DOHH2 (cell line): ENCODE data around the gene STMN3.

Experiments used
- H3F3A ChIP-seq: fragments of 200-600 bp; sonication (generic), shearing (Covaris generic); 2 replicates; pipeline ENCODE4 v1.6.0; 2016; ENCODE audit warnings: antibody characterized with exemption, mild to moderate bottlenecking; ENCODE audit not compliant: control insufficient read depth, insufficient read depth
- H3K27ac ChIP-seq: fragments of 200-600 bp; sonication (generic); 2 replicates; pipeline ENCODE4 v1.5.1; 2014; ENCODE audit warnings: low read depth, mild to moderate bottlenecking, low read length, moderate library complexity
- H3K27me3 ChIP-seq: fragments of 200-600 bp; sonication (generic); 2 replicates; pipeline ENCODE4 v1.6.1; 2014; ENCODE audit warnings: mild to moderate bottlenecking, low read length, mixed read lengths; ENCODE audit not compliant: control insufficient read depth
- H3K36me3 ChIP-seq: fragments of 200-600 bp; sonication (generic); 2 replicates; pipeline ENCODE4 v1.6.1; 2014; ENCODE audit warnings: mild to moderate bottlenecking, low read length, moderate library complexity, mixed read lengths; ENCODE audit not compliant: control insufficient read depth
- H3K4me1 ChIP-seq: fragments of 200-600 bp; sonication (generic); 2 replicates; pipeline ENCODE4 v1.6.1; 2014; ENCODE audit warnings: mild to moderate bottlenecking, low read length, mixed read lengths; ENCODE audit not compliant: control insufficient read depth
- H3K4me2 ChIP-seq: fragments of 200-600 bp; sonication (generic); 2 replicates; pipeline ENCODE4 v1.6.0; 2014; ENCODE audit warnings: mild to moderate bottlenecking, low read length, moderate library complexity
- H3K4me3 ChIP-seq: fragments of 200-600 bp; sonication (generic); 2 replicates; pipeline ENCODE4 v1.5.1; 2014; ENCODE audit warnings: mild to moderate bottlenecking, low read length, mixed read lengths
- H3K79me2 ChIP-seq: fragments of 200-600 bp; sonication (generic); 2 replicates; pipeline ENCODE4 v1.6.1; 2014; ENCODE audit warnings: mild to moderate bottlenecking, low read length, mixed read lengths; ENCODE audit not compliant: control insufficient read depth
- H3K9me2 ChIP-seq: fragments of 200-600 bp; sonication (generic); replicated peaks from 2 replicates; pipeline ENCODE4 v1.6.1; 2014; ENCODE audit warnings: mild to moderate bottlenecking, low read length, mixed read lengths; ENCODE audit not compliant: control insufficient read depth
- H3K9me3 ChIP-seq: fragments of 200-600 bp; sonication (generic); 2 replicates; pipeline ENCODE4 v1.6.1; 2014; ENCODE audit warnings: antibody characterized with exemption, low read length, mixed read lengths; ENCODE audit not compliant: control insufficient read depth, insufficient read depth
- H4K20me1 ChIP-seq: fragments of 200-600 bp; sonication (generic); 2 replicates; pipeline ENCODE4 v1.6.0; 2014; ENCODE audit warnings: low read depth, mild to moderate bottlenecking, antibody characterized with exemption, low read length, moderate library complexity; ENCODE audit not compliant: control insufficient read depth, insufficient read depth
- EZH2phosphoT487 ChIP-seq: fragments of 200-600 bp; sonication (generic); IDR thresholded peaks from 2 replicates; pipeline ENCODE4 v1.6.1; 2017; ENCODE audit warnings: borderline replicate concordance, mild to moderate bottlenecking, antibody characterized with exemption, low read length, moderate library complexity, mixed read lengths
- TF ChIP-seq, protein P1 (sequence below): fragments of 200-600 bp; sonication (generic); IDR thresholded peaks from one replicate; pipeline ENCODE4 v1.5.1; 2014; ENCODE audit warnings: antibody characterized with exemption, mild to moderate bottlenecking, low read depth, low read length; ENCODE audit not compliant: poor library complexity, severe bottlenecking

STMN3 gene

DNA sequence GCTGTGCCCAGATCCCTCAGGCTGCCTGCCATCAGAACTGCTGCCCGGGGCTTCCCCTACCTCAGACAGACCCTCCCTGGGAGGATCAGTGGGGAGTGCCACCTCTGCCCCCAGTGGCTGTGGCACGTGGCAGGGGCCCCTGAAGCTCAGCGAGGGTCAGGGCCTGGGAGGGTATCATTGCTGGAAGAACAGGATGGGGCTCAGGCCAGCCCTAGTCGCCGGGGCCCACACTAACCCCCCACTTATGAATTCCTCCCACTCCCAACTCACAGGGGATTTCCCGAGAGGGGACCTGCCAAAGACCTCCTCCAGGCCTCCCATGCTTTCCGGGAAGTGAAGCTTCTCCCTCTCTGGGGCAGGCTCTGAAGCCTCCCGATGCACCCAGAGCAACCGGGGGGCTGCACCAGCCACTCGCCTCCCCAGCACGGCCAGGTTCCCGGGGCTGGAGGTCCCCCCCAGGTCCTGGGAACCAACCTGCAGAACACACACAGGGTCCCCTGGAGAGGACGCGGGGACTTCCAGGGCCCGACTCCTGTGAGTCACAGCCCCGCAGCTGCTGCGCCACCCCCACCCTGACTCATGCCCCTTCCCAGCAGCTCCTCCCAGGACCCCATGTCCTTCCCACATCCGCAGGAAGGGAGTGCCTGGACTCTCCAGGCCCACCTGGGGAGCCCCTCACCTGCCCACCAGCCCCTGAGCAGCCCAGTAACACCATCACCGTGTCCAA lies 45.7 kb upstream of the STMN3 start:
- Histone ChIP-seq H4K20me1 (no peaks in the 10 kb centered on the region), H3K4me2 (no peak overlapping the region), H3K36me3 (peaks cover 8% of the 10 kb centered on the region), H3F3A (no peaks in the 10 kb centered on the region), H3K79me2 (no peaks in the 10 kb centered on the region), H3K27ac (no peak overlapping the region), H3K4me1 (peaks cover 9% of the 10 kb centered on the region), H3K9me2 (no peaks in the 10 kb centered on the region), H3K27me3 (no peaks in the 10 kb centered on the region), H3K9me3 (no peaks in the 10 kb centered on the region), H3K4me3 (no peak overlapping the region)
- TF ChIP-seq EZH2phosphoT487: no peak
- TF ChIP-seq, protein P1, sequence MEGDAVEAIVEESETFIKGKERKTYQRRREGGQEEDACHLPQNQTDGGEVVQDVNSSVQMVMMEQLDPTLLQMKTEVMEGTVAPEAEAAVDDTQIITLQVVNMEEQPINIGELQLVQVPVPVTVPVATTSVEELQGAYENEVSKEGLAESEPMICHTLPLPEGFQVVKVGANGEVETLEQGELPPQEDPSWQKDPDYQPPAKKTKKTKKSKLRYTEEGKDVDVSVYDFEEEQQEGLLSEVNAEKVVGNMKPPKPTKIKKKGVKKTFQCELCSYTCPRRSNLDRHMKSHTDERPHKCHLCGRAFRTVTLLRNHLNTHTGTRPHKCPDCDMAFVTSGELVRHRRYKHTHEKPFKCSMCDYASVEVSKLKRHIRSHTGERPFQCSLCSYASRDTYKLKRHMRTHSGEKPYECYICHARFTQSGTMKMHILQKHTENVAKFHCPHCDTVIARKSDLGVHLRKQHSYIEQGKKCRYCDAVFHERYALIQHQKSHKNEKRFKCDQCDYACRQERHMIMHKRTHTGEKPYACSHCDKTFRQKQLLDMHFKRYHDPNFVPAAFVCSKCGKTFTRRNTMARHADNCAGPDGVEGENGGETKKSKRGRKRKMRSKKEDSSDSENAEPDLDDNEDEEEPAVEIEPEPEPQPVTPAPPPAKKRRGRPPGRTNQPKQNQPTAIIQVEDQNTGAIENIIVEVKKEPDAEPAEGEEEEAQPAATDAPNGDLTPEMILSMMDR: no peak

DNA sequence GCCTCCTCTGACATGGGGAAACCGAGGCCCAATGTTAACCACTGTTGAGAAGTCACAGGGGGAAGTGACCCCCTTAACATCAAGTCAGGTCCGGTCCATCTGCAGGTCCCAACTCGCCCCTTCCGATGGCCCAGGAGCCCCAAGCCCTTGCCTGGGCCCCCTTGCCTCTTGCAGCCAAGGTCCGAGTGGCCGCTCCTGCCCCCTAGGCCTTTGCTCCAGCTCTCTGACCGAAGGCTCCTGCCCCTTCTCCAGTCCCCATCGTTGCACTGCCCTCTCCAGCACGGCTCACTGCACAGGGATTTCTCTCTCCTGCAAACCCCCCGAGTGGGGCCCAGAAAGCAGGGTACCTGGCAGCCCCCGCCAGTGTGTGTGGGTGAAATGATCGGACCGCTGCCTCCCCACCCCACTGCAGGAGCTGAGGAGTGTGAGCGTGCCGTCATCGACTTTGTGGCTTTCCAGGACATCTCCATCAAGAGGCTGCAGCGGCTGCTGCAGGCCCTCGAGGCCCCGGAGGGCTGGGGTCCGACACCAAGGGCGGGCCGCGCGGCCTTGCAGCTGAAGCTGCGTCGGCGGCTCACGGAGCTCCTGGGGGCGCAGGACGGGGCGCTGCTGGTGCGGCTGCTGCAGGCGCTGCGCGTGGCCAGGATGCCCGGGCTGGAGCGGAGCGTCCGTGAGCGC lies 44.8 kb upstream of the STMN3 start:
- peaks cover 7% of the 10 kb centered on the region for H3K36me3 ChIP-seq
- H3K4me2 ChIP-seq: no peak overlapping the region
- H3K27me3 ChIP-seq: no peaks in the 10 kb centered on the region
- no peaks in the 10 kb centered on the region for H3K9me3 ChIP-seq
- no peaks in the 10 kb centered on the region for H3K79me2 ChIP-seq
- no peaks in the 10 kb centered on the region for H3F3A ChIP-seq
- H3K4me1 ChIP-seq: peaks cover 9% of the 10 kb centered on the region
- H3K4me3 ChIP-seq: no peak overlapping the region
- no peak overlapping the region for H3K27ac ChIP-seq
- TF ChIP-seq, protein P1: no peak
- no peak for TF ChIP-seq EZH2phosphoT487
- no peaks in the 10 kb centered on the region for H3K9me2 ChIP-seq
- no peaks in the 10 kb centered on the region for H4K20me1 ChIP-seq

DNA sequence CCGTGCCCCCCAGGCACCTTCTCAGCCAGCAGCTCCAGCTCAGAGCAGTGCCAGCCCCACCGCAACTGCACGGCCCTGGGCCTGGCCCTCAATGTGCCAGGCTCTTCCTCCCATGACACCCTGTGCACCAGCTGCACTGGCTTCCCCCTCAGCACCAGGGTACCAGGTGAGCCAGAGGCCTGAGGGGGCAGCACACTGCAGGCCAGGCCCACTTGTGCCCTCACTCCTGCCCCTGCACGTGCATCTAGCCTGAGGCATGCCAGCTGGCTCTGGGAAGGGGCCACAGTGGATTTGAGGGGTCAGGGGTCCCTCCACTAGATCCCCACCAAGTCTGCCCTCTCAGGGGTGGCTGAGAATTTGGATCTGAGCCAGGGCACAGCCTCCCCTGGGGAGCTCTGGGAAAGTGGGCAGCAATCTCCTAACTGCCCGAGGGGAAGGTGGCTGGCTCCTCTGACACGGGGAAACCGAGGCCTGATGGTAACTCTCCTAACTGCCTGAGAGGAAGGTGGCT lies 44.2 kb upstream of the STMN3 start:
- H3K27ac ChIP-seq: no peak overlapping the region

More for the DNA sequence above, 44.2 kb upstream of the STMN3 start:
- Histone ChIP-seq H4K20me1 (no peaks in the 10 kb centered on the region), H3F3A (no peaks in the 10 kb centered on the region), H3K27me3 (no peaks in the 10 kb centered on the region), H3K79me2 (no peaks in the 10 kb centered on the region), H3K4me1 (peaks cover 9% of the 10 kb centered on the region), H3K9me3 (no peaks in the 10 kb centered on the region), H3K9me2 (no peaks in the 10 kb centered on the region), H3K36me3 (peaks cover 7% of the 10 kb centered on the region), H3K4me3 (no peak overlapping the region), H3K4me2 (no peak overlapping the region)
- no peak for TF ChIP-seq EZH2phosphoT487
- TF ChIP-seq, protein P1: no peak
